ENCODE measurements around the gene BANK1.

Gene BANK1

DNA sequence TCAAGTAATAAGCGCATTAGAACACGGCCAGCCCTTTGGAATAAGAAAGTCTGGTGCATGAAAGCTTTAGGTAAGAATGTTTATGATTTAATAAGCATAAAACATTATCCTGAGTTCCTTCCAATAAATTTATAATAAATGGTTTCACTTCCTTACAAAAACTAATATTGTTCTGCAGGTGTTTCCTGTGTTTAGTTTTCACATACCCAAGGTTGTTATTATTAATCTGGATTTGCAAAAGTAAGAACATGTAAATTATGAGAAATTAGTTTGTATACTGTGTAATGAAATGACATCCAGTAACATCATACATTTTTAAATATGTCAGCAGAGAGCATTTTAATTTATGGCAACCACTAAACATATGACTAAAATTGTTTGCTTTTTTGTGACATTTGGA is 72.1 kb downstream of the BANK1 start:
- no peak for TF ChIP-seq MAX (IDR thresholded peaks at IDR 0.05; ENCODE audit: low read depth, low read length)
- no peak for TF ChIP-seq MYC (IDR thresholded peaks at IDR 0.05; ENCODE audit: low read depth, low read length)
- no peak for TF ChIP-seq POLR2A (IDR thresholded peaks at IDR 0.05; ENCODE audit: extremely low read depth, insufficient read length)
- TF ChIP-seq CTCF (IDR thresholded peaks at IDR 0.05; ENCODE audit: low read depth, low read length) = no peak
- DNase-seq (ENCODE audit: low read depth) = no peak
- no peak overlapping the region for H3K4me3 ChIP-seq (ENCODE audit: low read depth, low read length)

GRCh38 chr4:101864660-101865059 is 74.1 kb downstream of the BANK1 start:
- H3K4me3 ChIP-seq (ENCODE audit: low read depth, low read length) = no peak overlapping the region
- no peak for DNase-seq (ENCODE audit: low read depth)
- TF ChIP-seq POLR2A (IDR thresholded peaks at IDR 0.05; ENCODE audit: extremely low read depth, insufficient read length) (no peak), CTCF (IDR thresholded peaks at IDR 0.05; ENCODE audit: low read depth, low read length) (no peak), MYC (IDR thresholded peaks at IDR 0.05; ENCODE audit: low read depth, low read length) (no peak), MAX (IDR thresholded peaks at IDR 0.05; ENCODE audit: low read depth, low read length) (no peak)

- TF ChIP-seq CTCF (IDR thresholded peaks at IDR 0.05; ENCODE audit: low read depth, low read length) = no peak
- no peak for TF ChIP-seq POLR2A (IDR thresholded peaks at IDR 0.05; ENCODE audit: extremely low read depth, insufficient read length)
- TF ChIP-seq MAX (IDR thresholded peaks at IDR 0.05; ENCODE audit: low read depth, low read length) = no peak
- TF ChIP-seq MYC (IDR thresholded peaks at IDR 0.05; ENCODE audit: low read depth, low read length) = no peak
Measured at GRCh38 chr4:101865501-101866062, 75.1 kb downstream of the BANK1 start.

GRCh38 chr4:101870874-101871273 is 80.3 kb downstream of the BANK1 start:
- H3K4me3 ChIP-seq (ENCODE audit: low read depth, low read length) = no peak overlapping the region
- no peak for DNase-seq (ENCODE audit: low read depth)
- TF ChIP-seq POLR2A (IDR thresholded peaks at IDR 0.05; ENCODE audit: extremely low read depth, insufficient read length) = no peak
- TF ChIP-seq CTCF (IDR thresholded peaks at IDR 0.05; ENCODE audit: low read depth, low read length) = no peak
- TF ChIP-seq MYC (IDR thresholded peaks at IDR 0.05; ENCODE audit: low read depth, low read length) = no peak

More at GRCh38 chr4:101865501-101866062, 75.1 kb downstream of the BANK1 start:
- H3K4me3 ChIP-seq (ENCODE audit: low read depth, low read length) = no peak overlapping the region
- DNase-seq (ENCODE audit: low read depth) = no peak

GRCh38 chr4:101871962-101872676 is 81.6 kb downstream of the BANK1 start:
- H3K4me3 ChIP-seq (ENCODE audit: low read depth, low read length) = no peak overlapping the region
- DNase-seq (ENCODE audit: low read depth) = no peak
- TF ChIP-seq POLR2A (IDR thresholded peaks at IDR 0.05; ENCODE audit: extremely low read depth, insufficient read length) (no peak), MYC (IDR thresholded peaks at IDR 0.05; ENCODE audit: low read depth, low read length) (no peak), CTCF (IDR thresholded peaks at IDR 0.05; ENCODE audit: low read depth, low read length) (no peak), MAX (IDR thresholded peaks at IDR 0.05; ENCODE audit: low read depth, low read length) (no peak)
